ENCODE results near the gene COX7B. TPM values are rescaled to one million over a fixed set of nuclear protein-coding genes. Genes with fewer than 3 reads are reported as not detected.

Gene COX7B
- total RNA-seq, 2 donors from 2014 or later = 150 to 190 TPM

DNA sequence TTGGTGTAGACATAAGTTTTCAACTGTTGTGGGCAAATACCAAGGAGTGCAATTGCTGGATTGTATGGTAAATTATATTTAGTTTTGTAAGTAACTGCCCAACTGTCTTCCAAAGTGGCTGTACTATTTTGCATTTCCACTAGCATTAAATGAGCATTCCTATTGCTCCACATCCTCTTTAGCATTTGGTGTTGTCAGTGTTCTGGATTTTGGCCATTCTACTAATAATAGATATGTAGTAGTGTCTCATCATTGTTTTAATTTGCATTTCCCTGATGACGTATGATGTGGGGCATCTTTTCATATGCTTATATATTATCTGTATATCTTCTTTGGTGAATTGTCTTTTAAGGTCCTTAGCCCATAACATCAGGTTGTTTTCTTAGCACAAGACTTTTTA, 52.9 kb downstream of the COX7B start:
- 86 to 92% methylated on average over 1 of the region's 1 CpG for WGBS, 2 donors
- no peaks in the 10 kb centered on the region for H3K36me3 ChIP-seq (replicated peaks in 1 of 2; ENCODE audit: insufficient read depth in 1 of 2, low read depth in 2 of 2)
- H3K27ac ChIP-seq = no peak overlapping the region
- H3K27me3 ChIP-seq = no peaks in the 10 kb centered on the region
- no peaks in the 10 kb centered on the region for H3K9me3 ChIP-seq
- intact Hi-C loops (cut with DNase I) = no loop called here
- no peak for DNase-seq
- ATAC-seq = no peak
- H3K4me3 ChIP-seq = no peak overlapping the region
- peaks cover 15% of the 10 kb centered on the region for H3K4me1 ChIP-seq
- TF ChIP-seq, protein P1, sequence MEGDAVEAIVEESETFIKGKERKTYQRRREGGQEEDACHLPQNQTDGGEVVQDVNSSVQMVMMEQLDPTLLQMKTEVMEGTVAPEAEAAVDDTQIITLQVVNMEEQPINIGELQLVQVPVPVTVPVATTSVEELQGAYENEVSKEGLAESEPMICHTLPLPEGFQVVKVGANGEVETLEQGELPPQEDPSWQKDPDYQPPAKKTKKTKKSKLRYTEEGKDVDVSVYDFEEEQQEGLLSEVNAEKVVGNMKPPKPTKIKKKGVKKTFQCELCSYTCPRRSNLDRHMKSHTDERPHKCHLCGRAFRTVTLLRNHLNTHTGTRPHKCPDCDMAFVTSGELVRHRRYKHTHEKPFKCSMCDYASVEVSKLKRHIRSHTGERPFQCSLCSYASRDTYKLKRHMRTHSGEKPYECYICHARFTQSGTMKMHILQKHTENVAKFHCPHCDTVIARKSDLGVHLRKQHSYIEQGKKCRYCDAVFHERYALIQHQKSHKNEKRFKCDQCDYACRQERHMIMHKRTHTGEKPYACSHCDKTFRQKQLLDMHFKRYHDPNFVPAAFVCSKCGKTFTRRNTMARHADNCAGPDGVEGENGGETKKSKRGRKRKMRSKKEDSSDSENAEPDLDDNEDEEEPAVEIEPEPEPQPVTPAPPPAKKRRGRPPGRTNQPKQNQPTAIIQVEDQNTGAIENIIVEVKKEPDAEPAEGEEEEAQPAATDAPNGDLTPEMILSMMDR (IDR thresholded peaks at IDR 0.05) = no peak
- no peak for TF ChIP-seq POLR2A (IDR thresholded peaks at IDR 0.05)

DNA sequence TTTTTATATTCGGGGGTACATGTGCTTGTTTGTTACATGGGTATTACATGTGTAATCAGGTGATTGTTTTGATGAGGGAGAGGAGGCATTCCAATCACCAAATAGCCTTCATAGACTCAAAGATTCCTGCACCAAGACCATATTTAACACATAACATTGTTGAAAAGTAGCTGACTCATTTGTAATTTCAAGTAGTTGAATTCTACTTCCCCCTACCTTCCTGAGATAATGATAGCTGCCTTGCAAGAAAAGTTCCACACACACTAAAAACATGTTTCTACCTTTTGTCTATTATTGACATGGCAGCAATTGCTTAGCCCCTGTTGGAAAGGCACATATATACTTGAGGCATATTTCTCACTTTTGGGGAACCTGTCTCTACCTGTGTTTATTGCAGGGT, 54.0 kb downstream of the COX7B start:
- Histone ChIP-seq H3K4me3 (no peak overlapping the region), H3K9me3 (no peaks in the 10 kb centered on the region), H3K4me1 (peaks cover 15% of the 10 kb centered on the region), H3K27me3 (no peaks in the 10 kb centered on the region), H3K27ac (no peak overlapping the region), H3K36me3 (replicated peaks in 1 of 2; ENCODE audit: insufficient read depth in 1 of 2, low read depth in 2 of 2) (no peaks in the 10 kb centered on the region)
- WGBS, 2 donors = 23 to 38% methylated on average over 1 of the region's 1 CpG
- TF ChIP-seq, protein P1 (IDR thresholded peaks at IDR 0.05) = no peak
- TF ChIP-seq POLR2A (IDR thresholded peaks at IDR 0.05) = no peak
- DNase-seq (no peak), ATAC-seq (no peak)
- intact Hi-C loops (cut with DNase I) = no loop called here

DNA sequence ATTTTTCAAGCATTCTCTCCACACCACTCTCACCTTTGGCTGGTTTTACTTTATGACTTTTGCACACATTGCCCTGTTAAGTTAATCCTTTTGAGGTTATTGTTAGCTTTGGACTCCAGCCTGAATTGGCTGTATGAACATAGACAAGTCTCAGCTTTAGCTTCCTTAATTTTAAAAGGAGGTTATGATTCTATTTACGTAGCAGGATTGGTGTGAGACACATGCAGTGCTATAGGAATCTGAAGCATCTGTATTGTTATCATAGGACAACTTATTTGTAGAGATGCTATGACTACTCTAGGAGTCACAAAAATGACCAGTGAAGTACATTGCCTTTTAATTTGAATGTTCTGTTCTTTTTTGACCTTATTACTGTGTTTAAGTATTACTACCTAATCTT, 54.4 kb downstream of the COX7B start:
- intact Hi-C loops (cut with DNase I) = no loop called here
- no peak for ATAC-seq
- H3K27me3 ChIP-seq = no peaks in the 10 kb centered on the region
- WGBS, 2 donors = 13 to 23% methylated on average over 1 of the region's 1 CpG
- H3K36me3 ChIP-seq (replicated peaks in 1 of 2; ENCODE audit: insufficient read depth in 1 of 2, low read depth in 2 of 2) = no peaks in the 10 kb centered on the region
- H3K4me1 ChIP-seq = peaks cover 15% of the 10 kb centered on the region
- H3K9me3 ChIP-seq = no peaks in the 10 kb centered on the region
- TF ChIP-seq POLR2A (IDR thresholded peaks at IDR 0.05) = no peak
- H3K27ac ChIP-seq = no peak overlapping the region
- no peak overlapping the region for H3K4me3 ChIP-seq
- DNase-seq = no peak

Small RNAs within 50 kb of the gene (small RNA-seq; reads per million reads assigned to genes)
- not detected for gene RN7SL460P

Other genes starting within 250 kb of the COX7B start
- gene ATRX, start 113.3 kb upstream of the COX7B start, total RNA-seq = 10 to 100 TPM; 73.4 to 74.5 TPM
- gene MAGT1, start 4.0 kb upstream of the COX7B start, total RNA-seq = 10 to 100 TPM; 31.1 to 33.0 TPM
- gene ATP7A, start 11.2 kb downstream of the COX7B start, total RNA-seq = 1 to 10 TPM; 7.3 to 9.9 TPM
- not detected for gene PGAM4, start 70.2 kb downstream of the COX7B start, total RNA-seq
- 10 to 100 TPM; 46.7 to 79.4 TPM for gene PGK1, start 204.8 kb downstream of the COX7B start, total RNA-seq
- gene TAF9B, start 240.2 kb downstream of the COX7B start, total RNA-seq = 10 to 100 TPM; 11.7 to 21.4 TPM

Measured in body of pancreas (tissue), 4 donors.